Measurements from ENCODE around the gene APLP2.

Gene APLP2

GRCh38 chr11:130177782-130178181, 108.1 kb downstream of the APLP2 start:
- FAIRE-seq: no peak

GRCh38 chr11:130178441-130179339, 109.0 kb downstream of the APLP2 start:
- FAIRE-seq: no peak

- FAIRE-seq: no peak
Measured at GRCh38 chr11:130179396-130180306, 110.0 kb downstream of the APLP2 start.

GRCh38 chr11:130180491-130180890, 110.8 kb downstream of the APLP2 start:
- FAIRE-seq: no peak

- FAIRE-seq: no peak
Measured at GRCh38 chr11:130180896-130181294, 111.2 kb downstream of the APLP2 start.

GRCh38 chr11:130181295-130182272, 111.9 kb downstream of the APLP2 start:
- FAIRE-seq: no peak

GRCh38 chr11:130183878-130184610, 114.3 kb downstream of the APLP2 start:
- no peak for FAIRE-seq

GRCh38 chr11:130187096-130187495, 117.4 kb downstream of the APLP2 start:
- FAIRE-seq: no peak

- no peak for FAIRE-seq
Measured at GRCh38 chr11:130188047-130188446, 118.4 kb downstream of the APLP2 start.

GRCh38 chr11:130188585-130189347, 119.1 kb downstream of the APLP2 start:
- no peak for FAIRE-seq

- FAIRE-seq: no peak
Measured at GRCh38 chr11:130189492-130190210, 120.0 kb downstream of the APLP2 start.

GRCh38 chr11:130190371-130190881, 120.7 kb downstream of the APLP2 start:
- no peak for FAIRE-seq

GRCh38 chr11:130191896-130192295, 122.2 kb downstream of the APLP2 start:
- no peak for FAIRE-seq

GRCh38 chr11:130192845-130193267, 123.2 kb downstream of the APLP2 start:
- FAIRE-seq: no peak

GRCh38 chr11:130193551-130193950, 123.9 kb downstream of the APLP2 start:
- peak; percentile 92 for FAIRE-seq
